Measurements from ENCODE around the gene MR1. TPM values are rescaled to one million over a fixed set of nuclear protein-coding genes. Genes with fewer than 3 reads are reported as not detected.

The MR1 gene
- total and polyA plus RNA-seq, 9 of the 15 experiments (the other 6 are each of a cell fraction or from before 2014, with no cell fraction given), result 9.7 to 21.7 (median 15.6) TPM

GRCh38 chr1:181010789-181011188, 23.0 kb upstream of the MR1 start:
- Histone ChIP-seq H3K4me1 (replicated peaks in 1 of 2; ENCODE audit: control insufficient read depth in 2 of 2, insufficient read depth in 2 of 2, low read length in 2 of 2) (peaks cover 0 to 8% of the 10 kb centered on the region in 2 experiments; a peak in 1 of 5 replicates), H3K27ac (ENCODE audit: extremely low read depth, low read depth, low read length) (no peak overlapping the region), H3K4me3 (no peak overlapping the region), H4K20me1 (replicated peaks; ENCODE audit: control insufficient read depth, insufficient read depth, low read length) (peaks cover 24% of the 10 kb centered on the region), H2AFZ (ENCODE audit: low read depth, low read length) (no peak overlapping the region), H3K9me1 (ENCODE audit: control insufficient read depth, insufficient read depth, low read length) (no peaks in the 10 kb centered on the region), H3K9ac (ENCODE audit: insufficient read depth in 1 of 2, low read depth in 2 of 2, low read length in 2 of 2) (no peak overlapping the region), H3K36me3 (ENCODE audit: control insufficient read depth, insufficient read depth, low read length) (peaks cover 5% of the 10 kb centered on the region; the same call in 1 of the 3 replicates), H3K9me3 (replicated peaks; ENCODE audit: control insufficient read depth, insufficient read depth, low read depth, low read length) (no peaks in the 10 kb centered on the region), H3K27me3 (ENCODE audit: control insufficient read depth in 2 of 2, insufficient read depth in 2 of 2, low read length in 2 of 2) (no peaks in the 10 kb centered on the region), H3K4me2 (ENCODE audit: insufficient read depth, low read length) (no peak overlapping the region), H3K79me2 (ENCODE audit: control insufficient read depth, insufficient read depth, low read length) (peaks cover 83% of the 10 kb centered on the region)
- no TSS peak for BruUV-seq (replicated peaks)
- intact Hi-C loops (cut with micrococcal nuclease), result no loop called here
- ChIA-PET CTCF (ENCODE audit: low intra/inter-chr PET ratio) (no interaction called here), POLR2A (interaction anchor here (0.7 to 3.2 kb wide), 4 partner anchors 8 to 168 kb away, joined by 3 to 12 read pairs (median 4); no protein-coding TSS in a partner anchor)
- no peak for TF ChIP-seq BRF1 (IDR thresholded peaks at IDR 0.05; ENCODE audit: borderline replicate concordance, extremely low read depth, insufficient read length)
- TF ChIP-seq CHD4 (IDR thresholded peaks at IDR 0.05; ENCODE audit: insufficient read depth, insufficient replicate concordance, low read depth, low read length, poor library complexity, severe bottlenecking), result no peak
- TF ChIP-seq GABPB2 (CRISPR knock-in tag; conservative IDR thresholded peaks at IDR 0.05), result no peak
- TF ChIP-seq NEUROD1 (IDR thresholded peaks at IDR 0.05; ENCODE audit: borderline replicate concordance, low read depth, low read length, partially characterized antibody), result no peak
- TF ChIP-seq ZKSCAN1 (IDR thresholded peaks at IDR 0.05; ENCODE audit: low read depth, low read length), result no peak
- no peak for TF ChIP-seq TAF9B (IDR thresholded peaks at IDR 0.05; ENCODE audit: partially characterized antibody)
- no peak for TF ChIP-seq ZNF398 (CRISPR knock-in tag; IDR thresholded peaks at IDR 0.05)
- TF ChIP-seq U2AF1 (optimal IDR thresholded peaks at IDR 0.05; ENCODE audit: low read depth, low read length), result no peak
- no peak for TF ChIP-seq EWSR1 (IDR thresholded peaks at IDR 0.05; ENCODE audit: borderline replicate concordance, low read depth, partially characterized antibody)
- no peak for TF ChIP-seq TCFL5 (CRISPR knock-in tag; conservative IDR thresholded peaks at IDR 0.05)
- TF ChIP-seq HNRNPH1 (optimal IDR thresholded peaks at IDR 0.05; ENCODE audit: low read depth, low read length), result no peak
- no peak for TF ChIP-seq NR1H2 (CRISPR knock-in tag; IDR thresholded peaks at IDR 0.05)
- TF ChIP-seq TAL1 (IDR thresholded peaks at IDR 0.05), result no peak
- no peak for TF ChIP-seq E2F8 (IDR thresholded peaks at IDR 0.05; ENCODE audit: low read depth, partially characterized antibody)
- in situ Hi-C loops (cut with MboI), result no loop called here
- no peak for ATAC-seq
- FAIRE-seq, result no peak
- DNase-seq (ENCODE audit: extremely low read depth in 1 of 4, low spot score in 3 of 4), result no peak
